Left ventricle myocardium inferior (tissue), 1 donor: ENCODE data around the gene CRABP2. TPM values are rescaled to one million over a fixed set of nuclear protein-coding genes. Genes with fewer than 3 reads are reported as not detected.

Experiments
- DNase-seq: peaks from one replicate; pipeline ENCODE4 v3.0.0-alpha.2; 2020
- H3K27ac ChIP-seq: fragments of 200-600 bp; replicated peaks from 2 replicates; pipeline ENCODE4 v1.8.0; 2021
- H3K27me3 ChIP-seq: fragments of 200-600 bp; 2 replicates; pipeline ENCODE4 v1.8.0; 2021; ENCODE audit warnings: low read depth
- H3K36me3 ChIP-seq: fragments of 200-600 bp; 2 replicates; pipeline ENCODE4 v1.8.0; 2021
- H3K4me1 ChIP-seq: fragments of 200-600 bp; 2 replicates; pipeline ENCODE4 v1.8.0; 2021
- H3K4me3 ChIP-seq: fragments of 200-600 bp; 2 replicates; pipeline ENCODE4 v1.8.0; 2021; ENCODE audit warnings: mild to moderate bottlenecking, moderate library complexity
- H3K9me3 ChIP-seq: fragments of 200-600 bp; replicated peaks from 2 replicates; pipeline ENCODE4 v1.8.0; 2021
- intact Hi-C: fragments of 100-400 bp; cut with micrococcal nuclease; formaldehyde crosslinking; loops from one replicate; pipeline ENCODE4 v1.11.0; 2022
- total RNA-seq: library from RNA; stranded (reverse); fragmentation: NEBNext Ultra II Directional; extraction: Animal tissue kit (Norgen Biotek cat#: 25700); gene quantifications from one replicate; pipeline ENCODE4 v1.2.1, GENCODE V29; 2021
- TF ChIP-seq, protein P1 (sequence below): fragments of 200-600 bp; IDR thresholded peaks from 2 replicates; pipeline ENCODE4 v1.8.0; 2021; ENCODE audit warnings: antibody characterized with exemption, mild to moderate bottlenecking, borderline replicate concordance
- donor health status: DM: no; HTN: yes; CAD: no; lungs with severe emphysema.

The CRABP2 gene
- total RNA-seq, 1 donor from 2014 or later, result 0.60 TPM

GRCh38 chr1:156721535-156721934 lies 16.2 kb upstream of the CRABP2 start:
- Histone ChIP-seq H3K4me1 (peaks cover 25% of the 10 kb centered on the region), H3K27ac (no peak overlapping the region), H3K27me3 (no peaks in the 10 kb centered on the region), H3K36me3 (peaks cover 47% of the 10 kb centered on the region), H3K4me3 (no peak overlapping the region), H3K9me3 (no peaks in the 10 kb centered on the region)
- TF ChIP-seq, protein P1, sequence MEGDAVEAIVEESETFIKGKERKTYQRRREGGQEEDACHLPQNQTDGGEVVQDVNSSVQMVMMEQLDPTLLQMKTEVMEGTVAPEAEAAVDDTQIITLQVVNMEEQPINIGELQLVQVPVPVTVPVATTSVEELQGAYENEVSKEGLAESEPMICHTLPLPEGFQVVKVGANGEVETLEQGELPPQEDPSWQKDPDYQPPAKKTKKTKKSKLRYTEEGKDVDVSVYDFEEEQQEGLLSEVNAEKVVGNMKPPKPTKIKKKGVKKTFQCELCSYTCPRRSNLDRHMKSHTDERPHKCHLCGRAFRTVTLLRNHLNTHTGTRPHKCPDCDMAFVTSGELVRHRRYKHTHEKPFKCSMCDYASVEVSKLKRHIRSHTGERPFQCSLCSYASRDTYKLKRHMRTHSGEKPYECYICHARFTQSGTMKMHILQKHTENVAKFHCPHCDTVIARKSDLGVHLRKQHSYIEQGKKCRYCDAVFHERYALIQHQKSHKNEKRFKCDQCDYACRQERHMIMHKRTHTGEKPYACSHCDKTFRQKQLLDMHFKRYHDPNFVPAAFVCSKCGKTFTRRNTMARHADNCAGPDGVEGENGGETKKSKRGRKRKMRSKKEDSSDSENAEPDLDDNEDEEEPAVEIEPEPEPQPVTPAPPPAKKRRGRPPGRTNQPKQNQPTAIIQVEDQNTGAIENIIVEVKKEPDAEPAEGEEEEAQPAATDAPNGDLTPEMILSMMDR, result no peak
- intact Hi-C loops, result no loop called here
- no peak for DNase-seq

DNA sequence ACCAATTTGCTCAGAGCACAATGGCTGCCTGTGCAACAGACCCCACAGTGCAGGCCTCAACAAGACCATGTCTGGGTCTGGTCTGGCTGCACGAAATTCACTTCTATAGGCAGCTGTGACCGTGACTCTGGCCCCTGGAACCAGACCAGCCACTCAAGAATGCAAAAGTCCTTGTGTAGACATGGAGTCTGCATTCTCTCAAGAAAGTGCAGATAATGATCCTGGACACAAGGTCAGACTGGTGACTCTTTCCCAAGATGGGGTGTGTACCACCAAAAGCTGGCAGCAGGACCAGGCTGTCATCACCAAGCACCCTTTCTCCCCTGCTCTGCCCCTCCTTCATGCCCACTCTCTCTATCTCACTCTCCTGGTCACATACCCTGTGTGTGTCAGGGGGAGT lies 15.7 kb upstream of the CRABP2 start:
- TF ChIP-seq, protein P1, result no peak
- H3K27me3 ChIP-seq, result no peaks in the 10 kb centered on the region
- H3K4me1 ChIP-seq, result peaks cover 21% of the 10 kb centered on the region
- intact Hi-C loops, result no loop called here
- no peak overlapping the region for H3K4me3 ChIP-seq
- peaks cover 47% of the 10 kb centered on the region for H3K36me3 ChIP-seq
- no peak for DNase-seq
- no peaks in the 10 kb centered on the region for H3K9me3 ChIP-seq
- no peak overlapping the region for H3K27ac ChIP-seq

DNA sequence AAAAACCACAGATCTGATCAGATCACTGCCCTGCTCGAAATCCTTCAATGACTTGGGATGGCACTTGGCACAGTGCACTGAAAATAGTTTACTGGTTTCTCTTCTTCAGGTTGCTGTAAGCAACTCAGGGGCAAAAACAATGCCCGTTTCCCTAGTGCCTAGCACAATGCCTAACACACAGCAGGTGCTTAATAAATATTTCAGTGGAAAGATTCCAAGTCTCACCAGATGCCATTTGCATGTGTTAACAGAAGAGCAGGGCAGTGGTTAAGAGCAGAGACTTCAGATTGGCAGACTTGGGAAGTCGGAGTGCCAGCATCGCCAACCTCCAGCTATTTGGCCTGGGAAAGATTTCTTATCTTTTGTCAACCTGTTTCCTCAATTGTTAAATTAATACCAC lies 12.0 kb upstream of the CRABP2 start:
- no peak for DNase-seq

GRCh38 chr1:156714830-156715229 lies 9.4 kb upstream of the CRABP2 start:
- H3K4me3 ChIP-seq, result no peak overlapping the region
- peaks cover 4% of the 10 kb centered on the region for H3K36me3 ChIP-seq
- H3K4me1 ChIP-seq, result peaks cover 6% of the 10 kb centered on the region
- H3K9me3 ChIP-seq, result no peaks in the 10 kb centered on the region
- intact Hi-C loops, result no loop called here
- TF ChIP-seq, protein P1, result no peak
- H3K27ac ChIP-seq, result no peak overlapping the region
- no peaks in the 10 kb centered on the region for H3K27me3 ChIP-seq
- DNase-seq, result no peak

More for the DNA sequence above, 12.0 kb upstream of the CRABP2 start:
- Histone ChIP-seq H3K27ac (no peak overlapping the region), H3K27me3 (no peaks in the 10 kb centered on the region), H3K36me3 (peaks cover 22% of the 10 kb centered on the region), H3K9me3 (no peaks in the 10 kb centered on the region), H3K4me1 (no peaks in the 10 kb centered on the region), H3K4me3 (no peak overlapping the region)
- intact Hi-C loops, result no loop called here
- TF ChIP-seq, protein P1, result no peak

GRCh38 chr1:156712626-156713025 lies 7.2 kb upstream of the CRABP2 start:
- TF ChIP-seq, protein P1, result no peak
- Histone ChIP-seq H3K4me3 (no peak overlapping the region), H3K9me3 (no peaks in the 10 kb centered on the region), H3K36me3 (no peaks in the 10 kb centered on the region), H3K4me1 (peaks cover 12% of the 10 kb centered on the region), H3K27ac (no peak overlapping the region), H3K27me3 (no peaks in the 10 kb centered on the region)
- intact Hi-C loops, result no loop called here
- DNase-seq, result no peak
